Calu3 (cell line): ENCODE results near the gene HSD17B2. TPM values are rescaled to one million over a fixed set of nuclear protein-coding genes. Genes with fewer than 3 reads are reported as not detected.

Source experiments
- BruUV-seq: library from RNA; stranded (reverse); fragments of 400-500 nt; replicated peaks from 2 replicates; lab custom pipeline; 2021; lab: Mats Ljungman, UMichigan
- CTCF ChIA-PET: fragments of 300-600 bp; sonication (Branson Sonifier 250); formaldehyde crosslinking; loops from one replicate; lab custom pipeline; 2022; ENCODE audit warnings: antibody characterized with exemption; lab: Charles Lee
- DNase-seq: peaks from one replicate; pipeline ENCODE4 v3.0.0; 2022
- H3K27ac Mint-ChIP-seq: one replicate; pipeline ENCODE4 v1.8.0; 2022; ENCODE audit warnings: mixed read lengths; ENCODE audit not compliant: unreplicated experiment
- H3K27me3 Mint-ChIP-seq: one replicate; pipeline ENCODE4 v1.8.0; 2022; ENCODE audit warnings: mixed read lengths; ENCODE audit not compliant: unreplicated experiment
- H3K36me3 Mint-ChIP-seq: one replicate; pipeline ENCODE4 v1.8.0; 2022; ENCODE audit warnings: mild to moderate bottlenecking, moderate library complexity, mixed read lengths; ENCODE audit not compliant: insufficient read depth, unreplicated experiment
- H3K4me1 Mint-ChIP-seq: one replicate; pipeline ENCODE4 v1.8.0; 2022; ENCODE audit warnings: mild to moderate bottlenecking, low read depth, mixed read lengths; ENCODE audit not compliant: unreplicated experiment
- H3K4me3 Mint-ChIP-seq: one replicate; pipeline ENCODE4 v1.8.0; 2022; ENCODE audit warnings: mild to moderate bottlenecking, low read depth, moderate library complexity, mixed read lengths; ENCODE audit not compliant: unreplicated experiment
- H3K9me3 Mint-ChIP-seq: one replicate; pipeline ENCODE4 v1.8.0; 2022; ENCODE audit warnings: low read depth, mixed read lengths; ENCODE audit not compliant: unreplicated experiment
- intact Hi-C: fragments of 100-400 bp; cut with micrococcal nuclease; formaldehyde crosslinking; loops from one replicate; pipeline ENCODE4 v1.10.0; 2022; ENCODE audit not compliant: unreplicated experiment
- total RNA-seq: library from RNA; stranded (reverse); gene quantifications from 2 replicates; pipeline ENCODE4 v1.2.3, GENCODE V29; 2022
- TF ChIP-seq, protein P1 (sequence below): fragments of 200-600 bp; IDR thresholded peaks from one replicate; pipeline ENCODE4 v1.8.0; 2022; ENCODE audit warnings: antibody characterized with exemption; ENCODE audit not compliant: unreplicated experiment

Gene HSD17B2
- total RNA-seq, 1 experiment from 2014 or later: 16.2 TPM

- Mint-ChIP-seq H3K27me3 (no peaks in the 10 kb centered on the region), H3K4me1 (peaks cover 27% of the 10 kb centered on the region), H3K4me3 (no peak overlapping the region), H3K36me3 (no peaks in the 10 kb centered on the region), H3K27ac (no peak overlapping the region), H3K9me3 (no peaks in the 10 kb centered on the region)
- BruUV-seq: no TSS peak
- TF ChIP-seq, protein P1, sequence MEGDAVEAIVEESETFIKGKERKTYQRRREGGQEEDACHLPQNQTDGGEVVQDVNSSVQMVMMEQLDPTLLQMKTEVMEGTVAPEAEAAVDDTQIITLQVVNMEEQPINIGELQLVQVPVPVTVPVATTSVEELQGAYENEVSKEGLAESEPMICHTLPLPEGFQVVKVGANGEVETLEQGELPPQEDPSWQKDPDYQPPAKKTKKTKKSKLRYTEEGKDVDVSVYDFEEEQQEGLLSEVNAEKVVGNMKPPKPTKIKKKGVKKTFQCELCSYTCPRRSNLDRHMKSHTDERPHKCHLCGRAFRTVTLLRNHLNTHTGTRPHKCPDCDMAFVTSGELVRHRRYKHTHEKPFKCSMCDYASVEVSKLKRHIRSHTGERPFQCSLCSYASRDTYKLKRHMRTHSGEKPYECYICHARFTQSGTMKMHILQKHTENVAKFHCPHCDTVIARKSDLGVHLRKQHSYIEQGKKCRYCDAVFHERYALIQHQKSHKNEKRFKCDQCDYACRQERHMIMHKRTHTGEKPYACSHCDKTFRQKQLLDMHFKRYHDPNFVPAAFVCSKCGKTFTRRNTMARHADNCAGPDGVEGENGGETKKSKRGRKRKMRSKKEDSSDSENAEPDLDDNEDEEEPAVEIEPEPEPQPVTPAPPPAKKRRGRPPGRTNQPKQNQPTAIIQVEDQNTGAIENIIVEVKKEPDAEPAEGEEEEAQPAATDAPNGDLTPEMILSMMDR: no peak
- CTCF ChIA-PET: no interaction called here
- DNase-seq: no peak
- intact Hi-C loops: no loop called here
Observed at GRCh38 chr16:82046941-82047340, 11.9 kb downstream of the HSD17B2 start.

- Mint-ChIP-seq H3K36me3 (no peaks in the 10 kb centered on the region), H3K4me3 (no peak overlapping the region), H3K4me1 (peaks cover 27% of the 10 kb centered on the region), H3K27me3 (no peaks in the 10 kb centered on the region), H3K9me3 (no peaks in the 10 kb centered on the region), H3K27ac (no peak overlapping the region)
- DNase-seq: no peak
- no TSS peak for BruUV-seq
- CTCF ChIA-PET: interaction anchor here (0.6 kb wide), 1 partner anchor 717 kb away, joined by 3 read pairs; no protein-coding TSS in a partner anchor
- TF ChIP-seq, protein P1: no peak
- intact Hi-C loops: no loop called here
Observed at GRCh38 chr16:82047374-82047773, 12.3 kb downstream of the HSD17B2 start.

DNA sequence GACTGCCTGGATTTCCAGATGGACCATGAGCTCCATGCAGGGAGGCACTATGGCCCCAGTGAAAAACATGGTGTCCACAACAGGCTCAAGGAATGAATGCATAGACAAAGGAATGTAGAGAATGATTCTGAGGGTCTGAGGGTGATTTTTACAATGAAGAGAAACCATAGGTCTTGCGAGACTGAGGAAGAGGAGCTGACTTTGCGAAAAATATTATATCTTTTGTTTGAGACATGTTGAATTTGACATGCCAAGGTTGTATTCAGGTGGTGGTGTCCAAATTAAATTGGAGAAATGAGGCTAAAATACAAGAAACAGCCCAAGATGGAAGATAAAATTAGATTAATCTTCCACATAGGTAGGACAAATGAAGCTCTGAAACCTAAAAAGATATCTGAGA is 12.7 kb downstream of the HSD17B2 start:
- TF ChIP-seq, protein P1: no peak
- CTCF ChIA-PET: interaction anchor here (0.6 to 1.1 kb wide), 2 partner anchors 11 to 717 kb away, joined by 3 read pairs; no protein-coding TSS in a partner anchor
- no peak overlapping the region for H3K4me3 Mint-ChIP-seq
- no peak for DNase-seq
- H3K4me1 Mint-ChIP-seq: peaks cover 27% of the 10 kb centered on the region
- BruUV-seq: no TSS peak
- H3K27ac Mint-ChIP-seq: no peak overlapping the region
- no peaks in the 10 kb centered on the region for H3K36me3 Mint-ChIP-seq
- intact Hi-C loops: no loop called here
- no peaks in the 10 kb centered on the region for H3K27me3 Mint-ChIP-seq
- H3K9me3 Mint-ChIP-seq: no peaks in the 10 kb centered on the region

GRCh38 chr16:82049484-82049883 is 14.4 kb downstream of the HSD17B2 start:
- intact Hi-C loops: no loop called here
- CTCF ChIA-PET: no interaction called here
- Mint-ChIP-seq H3K4me1 (peaks cover 27% of the 10 kb centered on the region), H3K4me3 (no peak overlapping the region), H3K27ac (no peak overlapping the region), H3K27me3 (no peaks in the 10 kb centered on the region), H3K9me3 (no peaks in the 10 kb centered on the region), H3K36me3 (no peaks in the 10 kb centered on the region)
- DNase-seq: no peak
- no TSS peak for BruUV-seq
- TF ChIP-seq, protein P1: no peak
